ENCODE results near the gene ZBTB26.

ZBTB26 gene, protein sequence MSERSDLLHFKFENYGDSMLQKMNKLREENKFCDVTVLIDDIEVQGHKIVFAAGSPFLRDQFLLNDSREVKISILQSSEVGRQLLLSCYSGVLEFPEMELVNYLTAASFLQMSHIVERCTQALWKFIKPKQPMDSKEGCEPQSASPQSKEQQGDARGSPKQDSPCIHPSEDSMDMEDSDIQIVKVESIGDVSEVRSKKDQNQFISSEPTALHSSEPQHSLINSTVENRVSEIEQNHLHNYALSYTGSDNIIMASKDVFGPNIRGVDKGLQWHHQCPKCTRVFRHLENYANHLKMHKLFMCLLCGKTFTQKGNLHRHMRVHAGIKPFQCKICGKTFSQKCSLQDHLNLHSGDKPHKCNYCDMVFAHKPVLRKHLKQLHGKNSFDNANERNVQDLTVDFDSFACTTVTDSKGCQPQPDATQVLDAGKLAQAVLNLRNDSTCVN

DNA sequence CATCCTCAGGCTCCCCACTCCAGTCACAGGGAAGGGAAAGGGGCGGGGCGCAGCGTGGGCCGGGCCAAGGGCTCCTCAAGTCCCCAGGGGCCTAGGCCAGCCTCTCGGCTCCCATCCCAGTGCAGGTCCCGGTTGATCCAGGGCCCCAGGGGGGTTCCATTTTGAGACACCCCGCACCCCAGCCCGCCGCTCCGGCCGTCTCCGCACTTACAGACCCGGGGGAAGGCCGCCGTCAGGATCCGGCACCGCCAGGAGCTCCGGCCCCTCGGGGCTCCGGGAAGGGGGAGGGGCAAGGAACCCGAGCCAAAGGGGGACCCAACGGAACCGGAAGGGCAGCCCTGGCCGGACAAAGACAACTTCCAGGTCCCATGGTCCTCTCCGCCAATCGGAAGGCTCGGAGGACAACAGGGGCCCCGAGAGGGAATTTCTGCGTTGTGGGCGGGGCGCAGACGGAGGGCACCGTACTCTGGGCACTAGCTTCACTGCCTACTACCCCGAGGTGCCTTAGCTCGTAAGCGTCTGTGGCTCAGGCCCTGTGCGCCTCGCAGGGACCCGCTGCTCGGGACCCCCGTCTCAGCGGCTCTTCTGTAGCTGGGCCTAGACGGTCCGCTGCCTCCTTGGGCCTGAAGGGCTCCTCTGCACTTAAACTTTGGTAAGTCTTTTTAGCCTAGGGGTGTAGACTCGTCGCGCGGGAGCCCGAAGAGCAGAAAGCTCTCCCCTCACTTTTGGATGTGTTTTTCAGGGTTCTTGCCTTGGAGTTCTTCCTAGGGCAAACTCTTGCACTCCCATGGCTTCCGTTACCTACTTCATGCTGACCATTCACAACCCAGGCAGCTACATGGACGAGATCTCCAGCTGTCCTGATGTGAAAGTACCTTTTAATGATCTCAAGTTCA is at the start of gene ZBTB26:
Gene ZBTB26, minus strand, starts transcription at position 287 of the 896 bp plus-strand sequence. CDS start 11,578 bp downstream, outside the sequence.
- Histone ChIP-seq H3K9me3 (ENCODE audit: low read length) (no peaks in the 10 kb centered on the region), H3K27ac (ENCODE audit: low read depth, low read length) (peak within 1 kb of the TSS; percentile 95), H3K9ac (ENCODE audit: low read length) (peak within 1 kb of the TSS; percentile 69), H3K36me3 (ENCODE audit: insufficient read depth, low read length) (peaks cover 4% of the 10 kb centered on the region), H3K27me3 (ENCODE audit: control insufficient read depth in 1 of 2, insufficient read depth in 2 of 2, low read length in 2 of 2) (no peaks in the 10 kb centered on the region), H3K4me1 (ENCODE audit: insufficient read depth, low read length) (peaks cover 22% of the 10 kb centered on the region), H3K4me3 (ENCODE audit: low read depth in 1 of 2, low read length in 2 of 2) (peak within 1 kb of the TSS; percentile 79 to 100)

DNA sequence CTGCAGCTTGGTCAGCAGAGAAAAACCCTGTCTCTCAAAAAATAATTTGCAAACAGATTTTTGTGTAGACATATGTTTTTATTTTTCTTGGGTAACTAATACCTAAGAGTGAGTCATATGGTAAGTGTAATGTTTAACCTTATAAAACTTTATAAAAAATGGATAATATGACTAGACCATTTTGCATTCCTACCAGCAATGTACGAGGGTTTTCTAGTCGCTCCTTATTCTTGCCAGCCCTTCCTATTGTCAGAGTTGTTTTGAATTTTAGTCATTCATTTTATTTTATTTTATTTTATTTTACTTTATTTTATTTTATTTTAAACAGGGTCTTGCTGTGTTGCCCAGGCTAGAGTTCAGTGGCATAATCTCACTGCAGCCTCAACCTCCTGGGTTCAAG is 47.3 kb upstream of the ZBTB26 start:
- no peak overlapping the region for H3K27ac ChIP-seq (ENCODE audit: low read depth, low read length)
- no peaks in the 10 kb centered on the region for H3K27me3 ChIP-seq (ENCODE audit: control insufficient read depth in 1 of 2, insufficient read depth in 2 of 2, low read length in 2 of 2)
- no peak overlapping the region for H3K4me3 ChIP-seq (ENCODE audit: low read depth in 1 of 2, low read length in 2 of 2)
- peaks cover 12% of the 10 kb centered on the region for H3K4me1 ChIP-seq (ENCODE audit: insufficient read depth, low read length)
- no peaks in the 10 kb centered on the region for H3K36me3 ChIP-seq (ENCODE audit: insufficient read depth, low read length)
- no peaks in the 10 kb centered on the region for H3K9me3 ChIP-seq (ENCODE audit: low read length)
- no peak overlapping the region for H3K9ac ChIP-seq (ENCODE audit: low read length)

DNA sequence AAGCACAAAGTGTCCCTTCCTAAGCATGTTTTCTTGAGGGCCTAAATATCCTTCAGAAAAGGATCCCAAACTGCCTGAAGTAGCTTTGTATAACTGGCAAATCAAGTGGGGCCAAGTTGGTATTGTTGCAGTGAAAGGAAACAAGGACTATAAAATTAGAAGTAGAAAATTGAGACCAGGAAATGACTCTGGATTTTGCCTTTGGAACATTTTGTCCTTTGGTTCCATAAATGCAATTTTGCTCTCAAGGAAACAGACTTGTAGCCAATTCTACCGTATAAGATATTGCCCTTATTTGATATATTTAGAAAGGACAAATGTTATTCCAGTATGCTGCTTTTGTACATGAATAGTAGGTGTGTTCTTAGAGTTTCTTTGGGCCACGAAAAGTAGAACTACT is 43.9 kb upstream of the ZBTB26 start:
- Histone ChIP-seq H3K9ac (ENCODE audit: low read length) (no peak overlapping the region), H3K27ac (ENCODE audit: low read depth, low read length) (no peak overlapping the region), H3K36me3 (ENCODE audit: insufficient read depth, low read length) (peaks cover 9% of the 10 kb centered on the region), H3K4me3 (ENCODE audit: low read depth in 1 of 2, low read length in 2 of 2) (no peak overlapping the region), H3K9me3 (ENCODE audit: low read length) (no peaks in the 10 kb centered on the region), H3K4me1 (ENCODE audit: insufficient read depth, low read length) (peaks cover 12% of the 10 kb centered on the region), H3K27me3 (ENCODE audit: control insufficient read depth in 1 of 2, insufficient read depth in 2 of 2, low read length in 2 of 2) (no peaks in the 10 kb centered on the region)

DNA sequence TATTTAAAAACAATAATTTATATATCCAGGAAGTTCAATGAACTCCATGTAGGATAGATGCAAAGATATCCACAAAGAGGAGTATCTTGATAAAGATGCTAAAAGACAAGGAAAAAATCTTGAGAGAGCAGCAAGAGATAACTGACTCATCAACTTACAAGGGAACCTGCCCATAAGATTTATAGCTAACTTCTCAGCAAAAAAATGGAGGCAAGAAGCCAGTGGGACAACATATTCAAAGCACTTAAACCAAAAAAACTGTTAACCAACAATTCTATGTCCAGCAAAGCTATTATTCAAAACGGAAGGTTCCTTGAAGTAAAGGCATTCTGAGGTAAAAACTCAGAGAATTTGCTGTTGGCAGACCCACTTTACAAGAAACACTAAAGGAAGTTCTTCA is 29.8 kb upstream of the ZBTB26 start:
- no peaks in the 10 kb centered on the region for H3K27me3 ChIP-seq (ENCODE audit: control insufficient read depth in 1 of 2, insufficient read depth in 2 of 2, low read length in 2 of 2)
- no peaks in the 10 kb centered on the region for H3K4me1 ChIP-seq (ENCODE audit: insufficient read depth, low read length)
- H3K4me3 ChIP-seq (ENCODE audit: low read depth in 1 of 2, low read length in 2 of 2) = no peak overlapping the region
- H3K9ac ChIP-seq (ENCODE audit: low read length) = no peak overlapping the region
- H3K36me3 ChIP-seq (ENCODE audit: insufficient read depth, low read length) = peaks cover 20% of the 10 kb centered on the region
- no peaks in the 10 kb centered on the region for H3K9me3 ChIP-seq (ENCODE audit: low read length)
- no peak overlapping the region for H3K27ac ChIP-seq (ENCODE audit: low read depth, low read length)

DNA sequence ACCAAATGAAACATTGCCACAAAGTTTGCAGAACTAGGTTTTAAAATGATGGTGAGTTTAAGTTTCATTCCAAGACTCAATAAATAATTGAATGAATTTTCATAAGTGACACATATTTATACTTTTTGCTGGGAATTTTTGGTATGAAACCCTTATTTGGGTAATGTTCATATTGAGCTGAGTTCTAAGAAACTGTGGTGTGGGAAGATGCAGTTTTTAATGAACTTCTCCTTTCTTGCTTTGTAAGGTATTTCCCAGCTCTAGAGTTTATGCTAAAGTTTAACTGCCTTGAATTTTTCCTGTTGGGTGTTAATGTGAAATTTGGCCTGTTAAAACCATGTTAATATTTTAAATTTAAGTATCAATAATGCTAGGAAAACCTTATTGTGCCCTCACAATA is 24.6 kb upstream of the ZBTB26 start:
- Histone ChIP-seq H3K36me3 (ENCODE audit: insufficient read depth, low read length) (peaks cover 17% of the 10 kb centered on the region), H3K9ac (ENCODE audit: low read length) (no peak overlapping the region), H3K27ac (ENCODE audit: low read depth, low read length) (no peak overlapping the region), H3K9me3 (ENCODE audit: low read length) (no peaks in the 10 kb centered on the region), H3K27me3 (ENCODE audit: control insufficient read depth in 1 of 2, insufficient read depth in 2 of 2, low read length in 2 of 2) (no peaks in the 10 kb centered on the region), H3K4me3 (ENCODE audit: low read depth in 1 of 2, low read length in 2 of 2) (no peak overlapping the region), H3K4me1 (ENCODE audit: insufficient read depth, low read length) (peaks cover 24% of the 10 kb centered on the region)

DNA sequence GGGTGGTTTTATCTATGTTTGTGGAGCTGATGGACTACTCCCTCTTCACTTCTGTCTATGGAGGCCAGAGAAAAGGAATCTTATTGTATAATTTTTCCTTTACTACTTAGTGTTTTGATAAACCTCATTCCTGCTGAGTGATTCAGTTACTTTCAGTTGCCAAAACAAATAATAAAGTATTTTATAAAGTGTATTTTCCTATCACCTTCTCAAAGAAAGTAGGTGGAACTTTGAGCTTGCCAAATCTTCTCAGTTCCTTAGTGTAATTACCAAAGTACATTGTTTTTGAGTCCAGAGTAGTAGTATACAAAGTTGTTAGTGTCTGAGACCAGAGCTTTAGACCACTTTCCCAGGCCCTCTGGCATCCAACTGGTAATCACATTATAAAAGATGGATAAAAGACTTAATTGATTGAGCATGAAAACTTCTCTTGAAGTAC is 23.0 kb upstream of the ZBTB26 start:
- Histone ChIP-seq H3K27ac (ENCODE audit: low read depth, low read length) (no peak overlapping the region), H3K27me3 (ENCODE audit: control insufficient read depth in 1 of 2, insufficient read depth in 2 of 2, low read length in 2 of 2) (no peaks in the 10 kb centered on the region), H3K4me3 (ENCODE audit: low read depth in 1 of 2, low read length in 2 of 2) (no peak overlapping the region), H3K36me3 (ENCODE audit: insufficient read depth, low read length) (peaks cover under 1% of the 10 kb centered on the region), H3K9ac (ENCODE audit: low read length) (no peak overlapping the region), H3K9me3 (ENCODE audit: low read length) (no peaks in the 10 kb centered on the region), H3K4me1 (ENCODE audit: insufficient read depth, low read length) (peaks cover 28% of the 10 kb centered on the region)

DNA sequence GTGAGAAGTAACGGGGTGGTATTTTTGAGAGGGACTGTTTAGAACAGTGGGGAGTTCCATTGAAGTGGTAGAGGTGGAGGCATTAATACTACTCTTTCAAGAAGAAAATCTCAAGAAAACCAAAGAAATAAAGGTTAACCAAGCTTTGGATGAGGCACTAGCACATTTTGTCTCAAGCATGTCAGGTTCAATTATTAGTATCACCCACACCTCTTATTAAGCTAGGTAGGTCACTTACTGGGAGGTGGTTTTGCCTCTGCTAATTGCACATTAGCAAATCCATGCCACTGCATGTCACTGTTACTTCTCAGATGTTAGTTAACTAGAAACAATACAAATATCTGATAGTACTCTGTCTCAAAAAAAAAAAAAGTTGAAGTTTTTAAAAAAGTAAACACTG is 19.7 kb upstream of the ZBTB26 start:
- no peak overlapping the region for H3K27ac ChIP-seq (ENCODE audit: low read depth, low read length)
- H3K9me3 ChIP-seq (ENCODE audit: low read length) = no peaks in the 10 kb centered on the region
- no peaks in the 10 kb centered on the region for H3K36me3 ChIP-seq (ENCODE audit: insufficient read depth, low read length)
- H3K9ac ChIP-seq (ENCODE audit: low read length) = no peak overlapping the region
- peaks cover 44% of the 10 kb centered on the region for H3K4me1 ChIP-seq (ENCODE audit: insufficient read depth, low read length)
- no peak overlapping the region for H3K4me3 ChIP-seq (ENCODE audit: low read depth in 1 of 2, low read length in 2 of 2)
- H3K27me3 ChIP-seq (ENCODE audit: control insufficient read depth in 1 of 2, insufficient read depth in 2 of 2, low read length in 2 of 2) = no peaks in the 10 kb centered on the region

DNA sequence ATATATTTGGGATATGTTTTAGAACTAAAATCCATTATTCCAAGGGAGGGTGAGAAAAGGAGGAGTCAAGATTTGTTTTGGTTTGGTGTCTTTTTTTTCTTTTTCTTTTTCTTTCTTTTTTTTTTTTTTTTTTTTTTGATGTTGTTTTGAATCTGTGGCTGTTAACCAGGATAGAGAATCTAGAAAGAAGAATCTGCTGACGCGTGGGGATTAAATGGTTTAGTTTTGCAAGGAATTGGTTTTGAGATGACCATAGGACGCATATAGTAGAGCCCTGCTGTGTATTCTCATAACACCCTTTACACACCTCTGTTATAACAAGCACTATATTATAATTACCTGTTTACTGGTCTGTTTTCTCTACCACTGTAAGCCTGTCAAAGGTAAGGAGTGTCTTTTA is 19.0 kb upstream of the ZBTB26 start:
- Histone ChIP-seq H3K9ac (ENCODE audit: low read length) (no peak overlapping the region), H3K4me3 (ENCODE audit: low read depth in 1 of 2, low read length in 2 of 2) (no peak overlapping the region), H3K36me3 (ENCODE audit: insufficient read depth, low read length) (no peaks in the 10 kb centered on the region), H3K27me3 (ENCODE audit: control insufficient read depth in 1 of 2, insufficient read depth in 2 of 2, low read length in 2 of 2) (no peaks in the 10 kb centered on the region), H3K9me3 (ENCODE audit: low read length) (no peaks in the 10 kb centered on the region), H3K4me1 (ENCODE audit: insufficient read depth, low read length) (peaks cover 46% of the 10 kb centered on the region), H3K27ac (ENCODE audit: low read depth, low read length) (no peak overlapping the region)

DNA sequence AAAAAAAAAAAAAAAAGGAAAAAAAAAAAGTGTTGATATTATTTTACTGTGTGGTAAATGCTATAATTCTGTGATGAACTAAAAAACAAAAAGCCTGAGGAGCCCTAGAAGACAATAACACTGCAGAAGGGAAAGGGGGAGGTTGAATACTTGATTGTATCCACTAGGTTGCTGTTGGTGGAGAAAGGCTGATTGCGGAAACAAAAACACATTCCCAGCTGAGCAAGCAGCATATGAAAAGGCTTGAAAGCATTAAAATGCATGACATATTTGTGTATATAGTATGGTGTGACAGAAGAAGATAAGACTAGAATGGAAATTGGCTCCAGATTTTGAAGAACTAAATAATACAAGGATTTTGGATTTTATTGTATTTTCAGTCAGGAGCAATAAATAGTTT is 18.4 kb upstream of the ZBTB26 start:
- Histone ChIP-seq H3K9me3 (ENCODE audit: low read length) (no peaks in the 10 kb centered on the region), H3K36me3 (ENCODE audit: insufficient read depth, low read length) (no peaks in the 10 kb centered on the region), H3K27me3 (ENCODE audit: control insufficient read depth in 1 of 2, insufficient read depth in 2 of 2, low read length in 2 of 2) (no peaks in the 10 kb centered on the region), H3K9ac (ENCODE audit: low read length) (no peak overlapping the region), H3K27ac (ENCODE audit: low read depth, low read length) (no peak overlapping the region), H3K4me3 (ENCODE audit: low read depth in 1 of 2, low read length in 2 of 2) (no peak overlapping the region), H3K4me1 (ENCODE audit: insufficient read depth, low read length) (peaks cover 47% of the 10 kb centered on the region)

DNA sequence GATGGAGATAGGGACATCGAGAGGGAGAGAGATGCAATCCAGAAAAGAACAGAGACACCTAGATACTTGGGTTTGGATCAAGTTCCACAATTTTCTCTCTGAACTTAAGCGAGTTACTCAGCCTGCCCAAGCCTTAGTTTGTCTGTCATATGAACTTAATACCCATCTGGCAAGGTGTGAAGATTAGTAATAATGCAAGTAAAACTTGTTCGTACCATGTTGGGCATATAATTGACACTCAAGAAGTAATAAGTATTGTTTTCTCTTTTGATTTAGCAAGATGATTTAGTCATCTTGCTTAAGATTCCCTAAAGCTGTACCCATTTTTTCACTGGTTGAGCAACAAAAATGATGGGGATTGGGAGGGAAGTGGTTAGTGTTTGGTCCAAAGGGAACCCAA is 17.0 kb upstream of the ZBTB26 start:
- no peak overlapping the region for H3K27ac ChIP-seq (ENCODE audit: low read depth, low read length)
- no peak overlapping the region for H3K9ac ChIP-seq (ENCODE audit: low read length)
- no peaks in the 10 kb centered on the region for H3K27me3 ChIP-seq (ENCODE audit: control insufficient read depth in 1 of 2, insufficient read depth in 2 of 2, low read length in 2 of 2)
- H3K4me3 ChIP-seq (ENCODE audit: low read depth in 1 of 2, low read length in 2 of 2) = no peak overlapping the region
- no peaks in the 10 kb centered on the region for H3K9me3 ChIP-seq (ENCODE audit: low read length)
- H3K4me1 ChIP-seq (ENCODE audit: insufficient read depth, low read length) = peaks cover 37% of the 10 kb centered on the region
- H3K36me3 ChIP-seq (ENCODE audit: insufficient read depth, low read length) = no peaks in the 10 kb centered on the region

DNA sequence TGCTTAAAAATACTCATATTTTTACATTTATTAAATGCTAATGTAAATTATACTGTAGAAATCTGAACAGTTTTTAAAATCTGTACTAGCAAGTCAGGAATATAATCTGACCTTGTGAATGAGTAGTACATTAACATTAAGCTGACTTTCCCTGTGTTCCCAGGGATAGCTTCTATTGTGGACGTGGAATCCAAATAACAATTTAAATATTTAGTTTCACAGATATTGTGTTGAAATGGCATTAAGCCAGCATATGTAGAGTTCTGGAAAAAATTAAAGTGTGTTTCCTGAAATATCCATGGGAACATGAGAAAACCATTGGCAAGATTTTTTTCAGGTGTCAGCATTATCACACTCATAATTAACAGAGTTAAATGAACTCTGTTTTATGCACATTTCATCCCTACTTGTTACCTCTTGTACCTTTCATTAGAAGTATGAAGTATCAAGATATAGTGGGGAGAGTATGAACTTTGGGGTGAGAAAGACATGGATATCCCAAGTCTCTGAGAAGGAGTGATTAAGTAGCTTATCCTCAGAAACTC is 15.2 kb upstream of the ZBTB26 start:
- Histone ChIP-seq H3K4me1 (ENCODE audit: insufficient read depth, low read length) (peaks cover 45% of the 10 kb centered on the region), H3K9ac (ENCODE audit: low read length) (no peak overlapping the region), H3K4me3 (ENCODE audit: low read depth in 1 of 2, low read length in 2 of 2) (no peak overlapping the region), H3K36me3 (ENCODE audit: insufficient read depth, low read length) (no peaks in the 10 kb centered on the region), H3K27ac (ENCODE audit: low read depth, low read length) (peak overlapping the region; percentile 45), H3K27me3 (ENCODE audit: control insufficient read depth in 1 of 2, insufficient read depth in 2 of 2, low read length in 2 of 2) (no peaks in the 10 kb centered on the region), H3K9me3 (ENCODE audit: low read length) (no peaks in the 10 kb centered on the region)

All from muscle layer of colon (tissue), 2 donors.